ENCODE data around the gene R3HDM2.

Gene R3HDM2

GRCh38 chr12:57238854-57239554, 191.8 kb downstream of the R3HDM2 start:
- TF ChIP-seq FOXP2 (optimal IDR thresholded peaks at IDR 0.05; ENCODE audit: borderline replicate concordance, extremely low read depth, extremely low read length, insufficient read depth): no peak
- TF ChIP-seq POLR2AphosphoS5 (IDR thresholded peaks at IDR 0.05; ENCODE audit: low read depth, low read length): peak; percentile 61

GRCh38 chr12:57237932-57238853, 192.7 kb downstream of the R3HDM2 start:
- TF ChIP-seq TAF1 (IDR thresholded peaks at IDR 0.05; ENCODE audit: borderline replicate concordance, insufficient read depth, low read length) (no peak), SIN3A (IDR thresholded peaks at IDR 0.05; ENCODE audit: borderline replicate concordance, insufficient read depth, low read length) (no peak), FOXP2 (optimal IDR thresholded peaks at IDR 0.05; ENCODE audit: borderline replicate concordance, extremely low read depth, extremely low read length, insufficient read depth) (no peak), POLR2AphosphoS5 (IDR thresholded peaks at IDR 0.05; ENCODE audit: low read depth, low read length) (no peak), REST (IDR thresholded peaks at IDR 0.05; ENCODE audit: insufficient read depth in 1 of 2, low read depth in 2 of 2, low read length in 2 of 2) (no peak)

GRCh38 chr12:57237596-57237931, 193.3 kb downstream of the R3HDM2 start:
- TF ChIP-seq FOXP2 (optimal IDR thresholded peaks at IDR 0.05; ENCODE audit: borderline replicate concordance, extremely low read depth, extremely low read length, insufficient read depth) (no peak), TAF1 (IDR thresholded peaks at IDR 0.05; ENCODE audit: borderline replicate concordance, insufficient read depth, low read length) (no peak)

GRCh38 chr12:57236925-57237595, 193.8 kb downstream of the R3HDM2 start:
- TF ChIP-seq POLR2AphosphoS5 (IDR thresholded peaks at IDR 0.05; ENCODE audit: low read depth, low read length) (no peak), SIN3A (IDR thresholded peaks at IDR 0.05; ENCODE audit: borderline replicate concordance, insufficient read depth, low read length) (no peak), TAF1 (IDR thresholded peaks at IDR 0.05; ENCODE audit: borderline replicate concordance, insufficient read depth, low read length) (no peak), REST (IDR thresholded peaks at IDR 0.05; ENCODE audit: insufficient read depth in 1 of 2, low read depth in 2 of 2, low read length in 2 of 2) (no peak), FOXP2 (optimal IDR thresholded peaks at IDR 0.05; ENCODE audit: borderline replicate concordance, extremely low read depth, extremely low read length, insufficient read depth) (no peak)

GRCh38 chr12:57236201-57236924, 194.5 kb downstream of the R3HDM2 start:
- TF ChIP-seq SIN3A (IDR thresholded peaks at IDR 0.05; ENCODE audit: borderline replicate concordance, insufficient read depth, low read length): no peak
- no peak for TF ChIP-seq TAF1 (IDR thresholded peaks at IDR 0.05; ENCODE audit: borderline replicate concordance, insufficient read depth, low read length)
- peak; percentile 61 for TF ChIP-seq POLR2AphosphoS5 (IDR thresholded peaks at IDR 0.05; ENCODE audit: low read depth, low read length)
- no peak for TF ChIP-seq FOXP2 (optimal IDR thresholded peaks at IDR 0.05; ENCODE audit: borderline replicate concordance, extremely low read depth, extremely low read length, insufficient read depth)

GRCh38 chr12:57235728-57236131, 195.1 kb downstream of the R3HDM2 start:
- TF ChIP-seq POLR2AphosphoS5 (IDR thresholded peaks at IDR 0.05; ENCODE audit: low read depth, low read length) (no peak; the same call in none of the 2 replicates), REST (IDR thresholded peaks at IDR 0.05; ENCODE audit: insufficient read depth in 1 of 2, low read depth in 2 of 2, low read length in 2 of 2) (no peak), SIN3A (IDR thresholded peaks at IDR 0.05; ENCODE audit: borderline replicate concordance, insufficient read depth, low read length) (no peak), TAF1 (IDR thresholded peaks at IDR 0.05; ENCODE audit: borderline replicate concordance, insufficient read depth, low read length) (no peak), FOXP2 (optimal IDR thresholded peaks at IDR 0.05; ENCODE audit: borderline replicate concordance, extremely low read depth, extremely low read length, insufficient read depth) (no peak)

All from PFSK-1 (cell line).